Brain microvascular endothelial cell (primary cell): ENCODE results near the gene CPXM2.

ENCODE experiments used
- DNase-seq: peaks from one replicate; pipeline ENCODE4 v3.0.0-alpha.2; 2020
- H3K27ac ChIP-seq: fragments of 250-450 bp; sonication (Bioruptor Pico); 2 replicates; pipeline ENCODE4 v1.5.1; 2020; ENCODE audit warnings: mild to moderate bottlenecking, moderate library complexity
- H3K27me3 ChIP-seq: fragments of 250-450 bp; sonication (Bioruptor Pico); replicated peaks from 2 replicates; pipeline ENCODE4 v1.5.1; 2020; ENCODE audit warnings: mild to moderate bottlenecking
- H3K36me3 ChIP-seq: fragments of 250-450 bp; sonication (Bioruptor Pico); replicated peaks from 2 replicates; pipeline ENCODE4 v1.5.1; 2020; ENCODE audit warnings: mild to moderate bottlenecking
- H3K4me3 ChIP-seq: 2 replicates; pipeline ENCODE4 v1.5.1; 2011; ENCODE audit warnings: low read depth, mild to moderate bottlenecking, control low read depth, low read length, moderate library complexity
- in situ Hi-C: cut with HindIII; loops from 2 replicates; pipeline ENCODE4 v1.10.0; 2017; ENCODE audit warnings: low sequenced_read_pairs, low pct_ligation_motif_present
- TF ChIP-seq, protein P1 (sequence below): IDR thresholded peaks from 2 replicates; pipeline ENCODE4 v1.5.1; 2011; ENCODE audit warnings: low read depth, mild to moderate bottlenecking, moderate library complexity, low read length, control low read depth, inconsistent platforms; ENCODE audit errors: missing control alignments

CPXM2 gene

DNA sequence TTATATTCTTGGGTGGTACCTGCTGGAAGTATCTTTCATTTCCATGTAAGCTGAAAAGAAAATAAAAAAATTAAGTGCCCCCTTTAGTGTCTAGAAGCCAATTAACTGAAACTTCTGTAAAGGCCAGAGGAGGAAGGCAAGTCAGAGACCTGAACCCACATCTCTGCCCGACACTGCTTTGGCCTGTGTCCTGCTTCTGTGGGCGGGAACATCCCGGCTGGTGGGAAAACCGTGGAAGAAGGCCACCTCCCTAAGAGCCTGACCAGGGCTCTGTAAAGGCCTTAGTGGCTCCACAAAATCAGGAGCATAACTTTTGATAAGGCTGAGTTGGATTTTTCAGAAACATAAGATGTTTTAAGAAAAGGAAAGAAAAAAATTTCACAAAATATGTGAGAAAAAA, 9.4 kb downstream of the CPXM2 start:
- in situ Hi-C loops, result no loop called here
- no peak overlapping the region for H3K27ac ChIP-seq
- no peaks in the 10 kb centered on the region for H3K36me3 ChIP-seq
- no peak for DNase-seq
- TF ChIP-seq, protein P1, sequence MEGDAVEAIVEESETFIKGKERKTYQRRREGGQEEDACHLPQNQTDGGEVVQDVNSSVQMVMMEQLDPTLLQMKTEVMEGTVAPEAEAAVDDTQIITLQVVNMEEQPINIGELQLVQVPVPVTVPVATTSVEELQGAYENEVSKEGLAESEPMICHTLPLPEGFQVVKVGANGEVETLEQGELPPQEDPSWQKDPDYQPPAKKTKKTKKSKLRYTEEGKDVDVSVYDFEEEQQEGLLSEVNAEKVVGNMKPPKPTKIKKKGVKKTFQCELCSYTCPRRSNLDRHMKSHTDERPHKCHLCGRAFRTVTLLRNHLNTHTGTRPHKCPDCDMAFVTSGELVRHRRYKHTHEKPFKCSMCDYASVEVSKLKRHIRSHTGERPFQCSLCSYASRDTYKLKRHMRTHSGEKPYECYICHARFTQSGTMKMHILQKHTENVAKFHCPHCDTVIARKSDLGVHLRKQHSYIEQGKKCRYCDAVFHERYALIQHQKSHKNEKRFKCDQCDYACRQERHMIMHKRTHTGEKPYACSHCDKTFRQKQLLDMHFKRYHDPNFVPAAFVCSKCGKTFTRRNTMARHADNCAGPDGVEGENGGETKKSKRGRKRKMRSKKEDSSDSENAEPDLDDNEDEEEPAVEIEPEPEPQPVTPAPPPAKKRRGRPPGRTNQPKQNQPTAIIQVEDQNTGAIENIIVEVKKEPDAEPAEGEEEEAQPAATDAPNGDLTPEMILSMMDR, result no peak
- no peaks in the 10 kb centered on the region for H3K27me3 ChIP-seq
- no peak overlapping the region for H3K4me3 ChIP-seq

DNA sequence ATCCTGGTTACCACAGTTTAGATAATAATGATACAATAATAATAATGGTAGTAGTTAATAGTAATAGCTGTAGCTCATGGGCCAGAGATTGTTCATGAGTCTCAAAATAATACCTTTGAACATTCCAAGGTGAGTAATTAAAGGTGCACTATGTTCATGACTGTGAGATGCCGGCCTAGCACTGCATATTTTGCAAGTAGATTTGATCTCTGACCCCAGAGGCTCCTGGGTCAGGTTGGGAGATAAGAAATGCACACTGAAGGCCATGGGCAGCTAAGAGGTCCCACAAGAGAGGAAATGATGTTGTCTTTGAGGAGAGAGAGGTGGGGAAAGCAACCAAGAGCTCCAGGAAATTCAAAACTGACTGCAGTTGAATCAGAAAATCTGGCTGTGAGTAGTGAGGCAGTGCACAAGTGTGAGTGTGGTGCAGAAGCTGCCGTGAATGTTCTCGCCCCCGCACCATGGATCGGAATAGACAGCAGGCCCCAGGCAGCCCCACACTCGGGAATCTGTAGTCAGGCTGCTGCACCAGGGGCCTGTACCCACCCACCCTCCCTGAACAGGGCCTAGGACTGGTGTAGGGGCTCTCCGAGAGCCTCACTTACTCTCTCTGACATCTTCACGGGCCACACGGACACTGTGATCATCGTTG, 11.9 kb downstream of the CPXM2 start:
- Histone ChIP-seq H3K36me3 (no peaks in the 10 kb centered on the region), H3K27ac (no peak overlapping the region), H3K4me3 (no peak overlapping the region), H3K27me3 (no peaks in the 10 kb centered on the region)
- in situ Hi-C loops, result no loop called here
- DNase-seq, result no peak
- TF ChIP-seq, protein P1, result no peak

DNA sequence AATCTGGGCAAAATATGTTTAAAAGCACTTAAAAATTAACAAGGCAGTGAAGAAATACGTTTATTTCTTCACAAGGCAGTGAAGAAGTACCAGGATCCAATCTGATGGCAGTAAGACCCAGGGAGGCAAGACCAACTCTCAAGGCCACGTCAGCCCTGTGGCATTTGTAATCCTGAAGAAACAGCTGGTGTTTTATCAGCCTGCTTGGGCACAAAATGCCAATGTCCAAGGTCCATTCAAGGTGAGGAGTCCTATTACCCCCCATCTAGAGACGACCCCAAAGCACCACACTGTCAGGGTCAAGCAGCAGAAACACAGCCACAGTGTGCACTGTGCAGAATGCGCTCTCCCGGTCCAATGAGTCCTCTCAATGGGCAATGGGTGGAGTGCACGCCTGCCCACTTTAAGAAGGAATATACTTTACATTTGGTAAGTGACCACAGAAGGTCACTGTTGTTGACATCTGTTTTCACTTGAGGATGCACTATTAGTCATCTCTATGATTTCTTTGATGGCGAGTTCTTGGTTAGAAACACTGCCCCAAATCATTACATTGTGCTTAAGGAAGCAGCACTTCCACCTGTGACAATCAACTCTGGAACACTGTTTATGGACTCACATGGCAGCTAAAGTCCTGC, 12.8 kb downstream of the CPXM2 start:
- in situ Hi-C loops, result no loop called here
- Histone ChIP-seq H3K27me3 (no peaks in the 10 kb centered on the region), H3K4me3 (no peak overlapping the region), H3K36me3 (no peaks in the 10 kb centered on the region), H3K27ac (no peak overlapping the region)
- TF ChIP-seq, protein P1, result no peak
- no peak for DNase-seq

DNA sequence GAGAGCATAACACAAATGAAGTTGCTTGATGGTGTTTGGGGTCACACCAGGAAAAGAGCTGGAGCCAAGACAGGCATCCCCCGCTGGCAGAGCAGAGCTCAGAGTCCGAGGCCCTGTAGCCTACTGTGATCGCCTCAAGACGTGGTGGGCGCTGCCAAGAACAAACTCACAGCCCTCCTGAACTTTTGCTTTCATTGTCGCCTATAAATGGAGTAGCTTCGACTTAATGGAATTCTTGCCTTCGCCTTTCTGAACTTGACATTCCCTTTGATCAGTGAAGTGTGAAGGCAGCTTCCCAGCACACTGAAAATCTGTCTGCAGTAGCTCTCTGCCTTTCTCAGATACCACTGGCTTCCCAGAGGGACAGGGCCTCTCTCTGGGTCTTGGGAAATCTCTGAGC, 21.3 kb downstream of the CPXM2 start:
- H3K27ac ChIP-seq, result no peak overlapping the region
- H3K36me3 ChIP-seq, result no peaks in the 10 kb centered on the region
- no peak for DNase-seq
- TF ChIP-seq, protein P1, result no peak
- no peaks in the 10 kb centered on the region for H3K27me3 ChIP-seq
- in situ Hi-C loops, result no loop called here
- H3K4me3 ChIP-seq, result no peak overlapping the region

DNA sequence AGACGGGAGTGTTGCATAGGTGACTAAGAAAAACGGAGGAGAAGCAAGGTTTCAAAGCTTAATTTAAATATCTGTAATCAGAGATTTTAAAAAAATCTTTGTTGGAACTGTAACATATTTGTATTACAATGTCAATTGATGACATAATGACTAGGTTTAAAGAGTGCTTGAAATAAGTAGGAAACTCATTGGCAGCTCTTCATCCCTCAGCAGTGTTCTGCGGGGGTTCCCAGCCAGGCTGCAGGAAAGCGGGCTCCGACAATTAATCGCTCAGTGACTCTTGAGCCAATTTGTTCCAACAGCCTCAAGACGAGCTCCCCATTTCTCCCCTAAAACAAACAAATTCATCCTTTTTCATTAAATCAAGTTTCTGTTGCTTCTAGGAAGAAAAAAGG, 22.6 kb downstream of the CPXM2 start:
- H3K36me3 ChIP-seq, result no peaks in the 10 kb centered on the region
- DNase-seq, result no peak
- TF ChIP-seq, protein P1, result no peak

More for the DNA sequence above, 22.6 kb downstream of the CPXM2 start:
- no peaks in the 10 kb centered on the region for H3K27me3 ChIP-seq
- in situ Hi-C loops, result no loop called here
- H3K27ac ChIP-seq, result no peak overlapping the region
- H3K4me3 ChIP-seq, result no peak overlapping the region
